Activated naive CD4-positive, alpha-beta T cell treated with anti-CD3 and anti-CD28 coated beads, Interleukin-2, amount 50 U/mL, for 16 hours (primary cell): ENCODE results near the gene IQCH.
"Not testable (repeated sequence)": the region's sequence is repeated elsewhere in the genome, so short reads cannot be mapped to it uniquely, and the experiment has no call there.

Experiments
- DNase-seq: peaks from one replicate; pipeline ENCODE4 v3.0.0-alpha.2; 2020

The IQCH gene

DNA sequence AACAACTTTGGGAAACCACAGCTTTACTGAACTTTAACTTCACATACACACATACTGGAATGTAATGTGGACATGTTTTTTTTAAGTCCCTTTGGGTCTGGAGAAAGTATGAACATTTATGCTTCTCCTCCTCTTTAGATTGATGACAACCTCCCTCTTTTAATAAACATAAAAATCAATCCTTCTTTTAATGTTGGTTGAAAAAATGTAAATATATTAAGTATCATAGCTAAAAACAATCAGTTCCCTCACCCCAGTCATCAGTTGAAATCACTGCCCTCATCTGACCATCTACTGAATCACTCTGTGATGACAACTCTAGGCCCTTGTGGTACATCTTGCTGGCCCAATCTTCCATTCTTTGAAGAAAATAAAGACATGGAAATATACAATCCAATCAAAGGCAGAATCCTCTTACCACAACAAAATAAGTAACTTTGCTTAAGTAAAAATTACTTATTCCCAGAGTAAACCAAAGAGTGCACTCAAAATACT is 6.5 kb upstream of the IQCH start:
- DNase-seq = no peak

DNA sequence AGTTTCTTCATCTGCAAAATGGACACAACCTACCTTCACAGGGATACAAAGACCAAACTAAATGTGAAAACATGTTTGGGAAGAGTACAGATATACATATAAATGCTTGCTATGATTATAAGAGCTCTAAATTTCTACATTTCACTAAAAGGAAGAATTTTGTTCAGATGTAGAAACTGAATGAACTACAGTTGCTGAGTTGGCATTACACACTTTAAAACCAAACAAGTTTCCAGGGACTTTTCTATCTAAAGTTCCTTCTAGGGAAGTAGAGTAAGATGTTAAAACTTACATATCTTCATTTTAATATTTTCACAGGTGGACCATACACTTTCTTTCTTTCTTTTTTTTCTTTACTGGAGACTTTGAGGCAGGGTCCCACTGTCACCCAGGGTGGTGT is 4.8 kb upstream of the IQCH start:
- DNase-seq = no peak

DNA sequence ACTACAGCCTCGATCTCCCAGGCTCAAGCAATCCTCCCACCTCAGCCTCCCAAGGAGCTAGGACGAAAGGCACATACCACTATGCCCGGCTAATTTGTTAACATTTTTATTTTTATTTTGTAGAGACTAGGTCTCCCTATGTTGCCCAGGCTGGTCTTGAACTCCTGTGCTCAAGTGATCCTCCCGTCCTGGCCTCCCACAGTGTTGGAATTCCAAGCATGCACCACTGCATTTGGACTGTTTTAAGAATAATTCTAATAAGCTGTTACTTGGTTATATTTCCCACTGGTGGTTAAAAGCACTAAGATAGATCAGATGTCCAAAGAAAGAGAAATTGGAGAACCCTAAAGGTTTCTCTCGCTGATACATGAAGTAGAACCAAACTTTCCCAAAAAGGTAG is 3.3 kb upstream of the IQCH start:
- no peak for DNase-seq

DNA sequence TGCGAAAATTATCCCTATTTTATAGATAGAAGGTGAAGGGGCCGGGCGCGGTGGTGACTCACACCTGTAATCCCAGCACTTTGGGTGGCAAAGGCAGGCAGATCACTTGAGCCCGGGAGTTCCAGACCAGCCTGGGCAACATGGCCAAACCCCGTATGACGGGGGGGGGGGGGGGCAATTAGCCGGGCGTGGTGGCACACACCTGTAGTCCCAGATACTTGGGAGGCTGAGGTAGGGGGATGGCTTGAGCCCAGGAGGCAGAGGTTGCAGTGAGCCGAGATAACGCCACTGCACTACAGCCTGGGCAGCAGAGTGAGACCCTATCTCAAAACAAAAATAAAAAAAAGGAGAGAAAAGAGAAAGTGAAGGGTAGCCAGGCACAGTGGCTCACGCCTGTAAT is 1.5 kb upstream of the IQCH start:
- no peak for DNase-seq

DNA sequence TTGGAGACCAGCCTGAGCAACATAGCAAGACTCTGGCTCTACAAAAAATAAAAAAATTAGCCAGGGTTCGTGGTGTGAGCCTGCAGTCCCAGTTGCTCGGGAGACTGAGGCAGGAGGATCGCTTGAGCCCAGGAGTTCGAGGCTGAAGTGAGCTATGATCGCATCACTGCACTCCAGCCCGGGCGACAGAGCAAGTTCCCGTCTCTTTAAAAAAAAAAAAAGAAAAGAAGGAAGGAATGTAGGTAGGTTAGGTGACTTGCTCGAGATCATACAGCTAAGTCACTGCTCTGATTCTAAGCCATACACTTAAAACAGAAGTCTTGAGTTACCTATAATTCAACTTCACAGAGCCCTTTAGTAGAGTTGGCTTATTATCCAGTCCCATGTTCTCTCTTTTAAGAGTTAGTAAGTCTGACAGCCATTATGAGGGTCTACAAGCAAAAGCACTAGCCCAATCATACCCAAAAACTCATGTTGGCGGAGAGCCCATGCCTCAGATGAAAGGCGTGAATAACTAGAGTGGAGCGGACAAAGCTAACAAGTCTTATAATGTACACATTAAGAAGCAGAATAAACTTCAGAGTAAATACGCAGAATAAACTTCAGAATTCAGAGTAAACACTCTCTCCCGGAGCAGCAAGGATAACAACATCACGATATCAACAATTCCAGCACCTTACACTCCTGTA is 893 bp upstream of the IQCH start:
- DNase-seq = no peak

DNA sequence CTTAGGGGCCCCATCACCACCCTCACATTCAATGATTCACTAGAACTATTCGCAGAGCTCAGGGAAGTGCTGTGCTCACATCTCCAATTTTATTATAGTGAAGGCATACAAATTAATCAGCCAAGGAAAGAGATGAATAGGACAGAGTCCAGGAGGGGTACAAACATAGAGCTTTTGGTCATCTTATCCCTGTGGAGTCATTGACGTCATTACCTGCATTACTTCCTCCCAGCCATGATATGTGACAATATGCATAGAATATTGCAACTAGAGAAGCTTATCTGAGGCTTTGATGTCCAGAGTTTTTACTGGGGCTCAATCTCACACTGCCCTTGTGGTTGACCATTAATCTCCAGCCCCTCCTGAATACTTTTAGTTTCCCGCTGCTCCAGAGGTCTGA is 1.5 kb downstream of the IQCH start:
- DNase-seq = no peak

DNA sequence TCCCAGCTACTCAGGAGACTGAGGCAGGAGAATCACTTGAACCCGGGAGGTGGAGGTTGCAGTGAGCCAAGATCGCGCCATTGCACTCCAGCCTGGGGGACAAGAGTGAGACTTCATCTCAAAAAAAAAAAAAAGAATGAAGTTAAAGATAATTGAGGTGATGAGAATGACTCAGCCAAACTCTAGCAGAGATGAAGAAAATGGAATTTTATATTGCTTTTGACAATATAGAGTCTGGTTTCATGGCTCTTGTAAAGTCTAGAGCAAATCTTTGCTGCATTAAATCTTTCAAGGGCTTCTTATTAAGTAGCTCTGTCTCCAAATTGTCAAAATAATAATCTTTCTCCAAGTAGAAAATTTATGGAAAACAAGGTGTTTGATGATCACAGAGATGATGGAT is 3.8 kb downstream of the IQCH start:
- not testable (repeated sequence) for DNase-seq

DNA sequence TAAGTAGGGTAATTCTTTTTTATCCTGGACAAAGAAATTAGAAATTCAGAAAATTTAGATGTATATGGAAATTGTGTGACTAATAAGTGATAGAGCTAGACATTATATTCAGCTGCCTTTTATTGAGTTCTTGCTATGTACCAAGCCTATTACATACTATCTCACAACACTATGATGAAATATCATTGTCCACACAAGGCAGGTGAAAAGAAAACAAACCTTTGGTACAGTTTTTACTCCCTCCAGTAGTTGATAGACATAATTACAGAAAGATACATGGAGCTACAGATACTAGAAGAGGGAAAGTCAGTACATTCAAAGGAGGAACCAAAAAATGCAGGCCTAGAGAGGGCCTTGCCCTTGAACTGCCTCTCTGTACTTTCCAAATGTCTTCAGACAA is 4.8 kb downstream of the IQCH start:
- no peak for DNase-seq

DNA sequence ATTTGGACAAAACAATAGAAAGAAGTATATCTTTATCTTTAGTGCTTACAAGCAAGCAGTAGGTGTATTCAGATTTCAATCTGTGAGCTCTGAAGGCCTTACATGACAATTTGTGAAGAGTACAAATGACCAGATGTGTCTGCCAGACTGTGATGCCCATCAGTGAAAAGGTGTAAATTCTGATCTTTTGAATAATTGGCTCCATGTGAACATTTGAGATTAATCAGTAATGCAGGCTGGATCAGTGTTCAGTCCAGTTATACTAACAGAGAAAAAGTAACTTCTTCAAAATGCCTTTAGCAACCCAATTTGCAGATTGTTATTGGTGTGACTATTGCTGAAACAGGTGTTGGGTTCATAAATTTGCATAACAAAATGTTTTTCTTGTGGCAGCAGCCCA is 5.2 kb downstream of the IQCH start:
- DNase-seq = no peak

DNA sequence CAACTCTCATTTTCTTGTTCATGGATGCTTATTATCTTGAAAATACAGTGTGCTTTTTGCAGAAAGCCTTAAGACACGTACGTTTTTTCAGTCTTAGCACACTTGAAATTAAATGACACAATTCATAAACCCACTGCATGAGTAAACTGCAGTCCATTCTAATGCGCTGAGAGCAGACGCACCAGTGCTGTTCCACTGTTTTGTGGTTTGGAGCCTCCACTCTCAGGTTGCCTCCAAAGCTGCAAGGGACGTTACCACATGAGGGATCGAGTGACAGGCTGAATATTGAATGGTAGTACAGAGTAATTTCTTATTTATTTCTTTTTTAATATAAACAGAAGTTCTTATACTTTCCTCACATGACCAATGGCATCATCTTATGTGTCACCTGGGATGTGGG is 12.3 kb downstream of the IQCH start:
- DNase-seq = no peak

DNA sequence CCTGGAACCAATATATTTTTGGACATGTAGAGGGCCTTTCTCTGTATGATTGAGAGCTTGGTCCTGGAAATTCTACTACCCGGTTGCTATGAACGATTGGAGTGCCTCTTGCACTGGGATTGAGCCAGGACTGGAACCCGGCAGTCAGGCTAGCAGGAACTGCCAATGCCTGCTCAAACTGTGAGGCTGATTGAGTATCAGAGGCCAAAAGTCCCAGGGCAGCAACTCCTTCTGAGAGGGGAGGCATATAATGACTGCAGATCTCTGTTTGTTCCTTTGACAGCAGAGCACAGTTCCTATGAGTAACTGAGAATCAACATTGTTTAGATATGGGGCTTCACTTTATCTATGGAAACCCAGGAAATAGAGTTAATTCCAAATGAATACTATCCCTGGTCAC is 12.9 kb downstream of the IQCH start:
- no peak for DNase-seq

DNA sequence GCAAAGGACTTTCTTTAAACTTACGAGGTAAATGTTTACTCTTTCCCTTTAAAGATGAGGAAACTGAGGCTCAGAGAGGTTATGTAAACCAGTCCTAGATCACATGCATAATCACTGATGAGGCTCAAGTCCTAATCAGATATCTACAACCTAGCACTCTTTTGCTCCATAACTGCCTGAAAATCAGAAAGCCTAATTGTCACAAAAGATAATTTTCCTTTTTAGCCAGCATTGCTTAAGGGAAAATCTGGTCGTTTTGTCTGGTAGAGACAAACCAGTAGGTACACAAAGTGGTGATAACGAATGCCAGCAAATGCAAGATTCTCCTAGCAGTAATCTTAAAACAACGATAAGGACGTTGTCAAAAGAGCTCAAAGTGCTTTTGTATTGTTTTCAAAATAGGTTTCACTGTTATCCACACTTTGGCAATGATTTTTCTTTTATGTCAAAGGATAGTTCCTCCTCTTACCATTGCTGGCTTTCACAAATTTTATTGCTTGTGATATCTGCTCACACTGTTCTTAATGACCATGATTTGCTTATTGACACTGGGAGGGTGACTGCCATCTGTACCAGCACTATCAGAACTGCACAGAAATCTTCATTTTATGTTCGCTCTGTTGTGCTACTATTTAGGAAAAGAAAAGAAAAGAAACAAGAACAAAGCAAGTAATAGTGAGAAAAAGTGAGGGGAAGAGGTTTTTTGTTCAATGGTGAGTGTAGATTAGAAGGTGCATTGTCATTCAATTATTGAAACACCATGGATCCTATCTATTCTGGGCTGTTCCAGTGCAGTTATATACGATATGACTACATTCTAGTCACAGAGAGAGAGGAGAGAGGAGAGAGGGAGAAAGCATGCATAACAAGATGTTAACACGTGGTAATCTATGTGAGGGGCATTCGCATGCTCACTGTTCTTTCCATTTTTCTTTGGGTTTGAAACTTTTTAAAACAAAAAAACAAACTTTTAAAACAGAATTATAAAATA is 13.7 kb downstream of the IQCH start:
- DNase-seq = no peak

DNA sequence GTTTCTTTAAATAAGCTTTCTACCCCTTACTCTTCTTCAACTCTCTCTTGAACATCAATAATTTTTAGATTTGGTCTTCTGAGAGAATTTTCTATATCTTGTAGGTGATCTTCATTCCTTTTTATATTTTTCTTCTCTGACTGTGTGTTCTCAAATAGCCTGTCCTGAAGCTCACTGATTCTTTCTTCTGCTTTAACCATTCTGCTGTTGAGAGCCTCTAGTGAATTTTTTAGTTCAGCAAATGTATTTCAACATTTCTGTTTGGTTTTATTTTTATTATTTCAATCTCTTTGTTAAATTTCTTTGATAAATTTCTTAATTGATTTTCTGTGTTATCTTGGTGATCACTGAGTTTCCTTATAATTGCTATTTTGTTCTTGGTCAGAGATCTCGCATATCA is 19.6 kb downstream of the IQCH start:
- no peak for DNase-seq

DNA sequence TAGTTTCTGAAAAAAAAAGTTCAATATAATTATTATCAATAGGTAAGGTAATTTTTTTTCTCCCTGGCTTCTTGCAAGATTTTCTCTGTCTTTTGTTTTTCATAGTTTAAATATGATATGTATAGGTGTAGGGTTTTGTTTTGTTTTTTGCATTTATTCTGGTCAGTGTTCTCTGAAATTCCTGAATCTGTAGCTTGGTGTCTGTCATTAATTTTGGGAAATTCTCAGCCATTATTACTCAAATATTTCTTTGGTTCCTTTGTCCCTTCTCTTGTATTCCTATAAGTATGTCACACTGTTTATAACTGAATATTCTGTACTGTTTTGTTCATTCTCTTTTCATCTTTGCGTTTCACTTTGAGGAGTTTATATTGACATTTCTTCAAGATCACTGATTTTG is 22.1 kb downstream of the IQCH start:
- no peak for DNase-seq

DNA sequence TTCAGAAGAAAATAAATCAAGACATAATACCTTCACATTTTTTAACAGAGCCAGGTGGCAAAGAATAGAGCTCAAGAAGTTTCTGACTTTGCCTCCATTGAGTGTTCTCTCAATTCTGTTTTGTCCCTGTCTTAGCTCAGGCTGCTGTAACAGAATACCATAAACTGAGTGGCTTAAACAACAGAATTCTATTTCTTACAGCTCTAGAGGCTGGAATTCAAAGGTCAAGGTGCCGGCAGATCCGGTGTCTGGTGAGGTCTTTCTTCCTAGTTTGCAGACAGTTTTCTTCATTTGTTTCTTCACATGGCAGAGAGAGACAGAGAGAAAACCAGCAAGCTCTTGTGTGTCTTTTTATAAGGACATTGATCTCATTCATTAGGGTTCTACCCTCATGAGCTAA is 25.6 kb downstream of the IQCH start:
- no peak for DNase-seq

DNA sequence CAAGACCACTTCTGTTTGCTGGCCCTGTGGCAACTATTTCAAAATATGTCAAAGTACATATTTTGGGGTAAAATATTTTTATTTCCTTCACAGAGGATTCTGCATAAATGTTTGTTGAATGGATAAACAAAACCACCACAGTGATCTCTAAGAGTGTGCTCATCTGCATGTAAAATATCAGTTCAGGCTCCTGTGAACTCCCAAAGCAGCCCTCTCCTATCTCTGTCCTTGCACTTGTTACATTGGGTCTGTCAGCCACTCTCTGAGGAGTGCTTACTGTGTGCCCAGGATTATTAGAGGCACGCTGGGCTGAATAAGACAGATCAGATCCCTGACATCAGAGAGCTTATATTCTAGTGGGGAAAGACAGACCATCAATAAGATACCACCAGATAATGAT is 27.1 kb downstream of the IQCH start:
- no peak for DNase-seq

DNA sequence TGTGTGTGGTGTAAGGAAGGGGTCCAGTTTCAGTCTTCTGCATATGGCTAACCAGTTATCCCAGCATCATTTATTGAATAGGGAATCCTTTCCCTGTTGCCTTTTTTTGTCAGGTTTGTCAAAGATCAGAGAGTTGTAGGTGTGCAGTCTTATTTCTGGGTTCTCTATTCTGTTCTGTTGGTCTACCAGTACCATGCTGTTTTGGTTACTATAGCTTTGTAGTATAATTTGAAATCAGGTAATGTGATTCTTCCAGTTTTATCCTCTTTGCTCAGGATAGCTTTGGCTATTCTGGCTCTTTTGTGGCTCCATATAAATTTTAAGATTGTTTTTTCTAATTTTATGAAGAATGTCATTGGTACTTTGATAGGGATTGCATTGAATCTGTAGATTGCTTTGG is 31.0 kb downstream of the IQCH start:
- not testable (repeated sequence) for DNase-seq

DNA sequence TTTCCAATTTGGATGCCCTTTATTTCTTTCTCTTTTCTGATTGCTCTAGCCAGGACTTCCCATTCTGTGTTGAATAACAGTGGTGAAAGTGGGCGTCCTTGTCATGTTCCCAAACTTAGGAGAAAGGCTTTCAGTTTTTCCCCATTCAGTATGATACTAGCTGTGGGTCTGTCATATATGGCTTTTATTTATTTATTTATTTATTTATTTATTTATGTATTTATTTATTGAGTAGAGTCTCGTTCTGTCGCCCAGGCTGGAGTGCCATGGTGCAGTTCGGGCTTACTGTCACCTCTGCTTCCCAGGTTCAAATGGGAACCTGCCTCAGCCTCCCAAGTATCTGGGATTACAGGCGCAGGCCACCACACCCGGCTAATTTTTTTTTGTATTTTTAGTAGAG is 31.8 kb downstream of the IQCH start:
- not testable (repeated sequence) for DNase-seq

DNA sequence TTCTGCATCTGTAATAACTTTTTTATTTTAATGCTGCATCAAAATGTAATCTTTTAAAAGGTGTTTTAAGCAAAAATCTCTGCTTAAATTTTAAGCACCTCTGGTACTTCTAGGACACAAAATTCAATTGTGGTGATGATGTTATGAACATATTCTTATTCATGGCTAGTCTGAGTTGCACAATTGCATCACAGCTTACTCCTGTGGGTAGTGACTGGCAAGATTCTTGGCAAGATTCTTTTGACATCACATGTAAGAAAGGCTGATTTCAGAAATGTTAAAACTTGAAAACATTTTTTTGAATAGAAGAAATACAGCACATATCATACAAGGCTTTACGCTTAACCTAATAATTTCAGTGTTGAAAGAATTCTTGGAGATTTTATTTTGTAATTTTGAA is 35.7 kb downstream of the IQCH start:
- DNase-seq = no peak

DNA sequence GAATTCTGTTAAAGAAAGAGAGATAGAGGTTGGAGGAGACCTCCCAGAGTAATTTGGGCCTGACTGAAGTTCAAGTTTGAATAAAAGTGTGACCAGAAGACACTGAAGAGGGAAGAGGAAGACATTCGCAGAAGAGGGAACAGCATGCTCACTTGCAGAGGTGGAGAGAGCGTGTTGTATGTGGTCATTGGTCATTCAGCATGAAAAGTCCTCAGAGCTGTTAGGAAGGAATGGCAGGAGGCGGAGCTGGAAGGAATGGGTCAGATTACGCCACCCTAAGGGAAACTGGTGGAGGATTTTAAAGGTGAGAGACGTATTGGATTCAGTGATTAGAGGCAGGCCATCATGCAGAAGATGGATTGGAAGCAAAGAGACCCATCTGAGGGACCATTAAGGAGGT is 41.6 kb downstream of the IQCH start:
- no peak for DNase-seq

DNA sequence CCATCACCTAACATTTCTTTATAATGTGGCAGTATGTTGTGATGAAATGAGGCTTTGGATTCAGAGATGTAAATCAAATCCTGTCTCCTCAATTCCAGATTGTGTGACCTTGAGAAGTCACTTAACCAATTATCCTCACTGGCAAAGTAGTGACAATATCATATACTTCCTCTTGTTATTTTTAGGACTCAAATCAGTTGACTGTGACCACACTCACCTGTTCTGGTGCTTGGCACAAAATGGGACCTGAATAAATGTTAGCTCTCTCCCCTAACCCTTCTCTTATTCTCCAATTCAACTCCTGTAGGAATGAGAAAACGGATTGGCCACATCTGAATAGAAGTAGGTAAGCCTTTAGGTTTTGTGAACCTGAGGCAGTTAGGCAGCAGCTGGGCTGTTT is 42.1 kb downstream of the IQCH start:
- no peak for DNase-seq

DNA sequence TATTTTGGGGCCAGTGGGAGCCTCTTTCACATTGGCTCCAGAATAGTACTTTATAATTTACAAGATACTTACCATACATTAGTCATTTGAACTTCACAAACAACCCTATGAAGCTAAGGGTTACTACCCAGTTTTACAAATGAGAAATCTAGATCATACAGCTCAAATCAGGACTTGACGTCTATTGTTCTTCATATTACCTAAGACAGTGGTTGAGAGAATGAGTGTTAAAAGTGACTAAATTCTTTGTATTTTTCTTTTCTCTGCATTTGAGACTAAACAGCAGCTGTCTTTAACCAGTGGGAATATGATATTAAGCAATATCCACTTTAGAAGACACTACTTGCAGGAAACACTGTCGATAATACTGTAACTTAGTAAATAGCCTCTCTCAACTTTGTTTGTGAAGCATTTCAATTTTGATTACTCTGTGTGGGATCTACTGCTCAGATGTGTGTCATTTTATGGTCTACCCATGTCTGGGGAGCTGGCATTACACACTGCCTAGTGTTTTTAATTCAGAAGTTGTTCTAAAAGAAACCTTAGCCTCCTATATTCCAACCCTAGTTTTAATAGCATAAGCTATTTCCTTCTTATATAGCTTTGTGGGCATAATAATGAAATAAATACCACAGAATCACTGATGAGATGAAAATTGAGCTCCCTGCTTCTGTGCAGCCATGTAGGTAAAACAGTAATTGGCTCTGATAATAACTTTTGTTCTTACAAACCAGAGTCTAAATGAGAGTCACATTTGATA is 45.9 kb downstream of the IQCH start:
- no peak for DNase-seq
